Measurements from ENCODE around the gene MRPL24. TPM values are rescaled to one million over a fixed set of nuclear protein-coding genes. Genes with fewer than 3 reads are reported as not detected.

MRPL24 gene
- total and polyA plus RNA-seq, 10 of the 15 experiments (the other 5 are each of a cell fraction or from before 2014, with no cell fraction given), result 87.4 to 269 (median 134) TPM

- DNase-seq (ENCODE audit: low read depth, low spot score) (no peak), FAIRE-seq (peak; percentile 27), ATAC-seq (peak; percentile 49)
- WGBS (ENCODE audit: insufficient coverage, insufficient replicate concordance, low lambda C conversion rate, missing lambda C conversion rate), result under 1% methylated on average over 15 of the region's 15 CpGs
- Histone ChIP-seq H3K9ac (ENCODE audit: control insufficient read depth, insufficient read depth, low read length) (peak overlapping the region; percentile 98), H2AFZ (ENCODE audit: control insufficient read depth, low read depth, low read length) (no peak overlapping the region), H3K27ac (ENCODE audit: control insufficient read depth, insufficient read depth) (peak overlapping the region; percentile 91), H3K9me3 (replicated peaks; ENCODE audit: control insufficient read depth, insufficient read depth, low read length) (no peaks in the 10 kb centered on the region), H3K36me3 (ENCODE audit: control insufficient read depth in 2 of 2, insufficient read depth in 2 of 2, low read length in 1 of 2) (peaks cover 12 to 26% of the 10 kb centered on the region in 2 experiments), H3K4me1 (ENCODE audit: control insufficient read depth, insufficient read depth, low read length) (peaks cover 14% of the 10 kb centered on the region), H3K27me3 (replicated peaks in 1 of 2; ENCODE audit: control insufficient read depth in 2 of 2, insufficient read depth in 2 of 2, low read length in 1 of 2) (no peaks in the 10 kb centered on the region), H4K20me1 (ENCODE audit: control insufficient read depth, insufficient read depth) (peaks cover 7% of the 10 kb centered on the region), H3K4me2 (ENCODE audit: control insufficient read depth, insufficient read depth) (peak overlapping the region; percentile 99), H3K4me3 (peak overlapping the region; percentile 100), H3K79me2 (ENCODE audit: control insufficient read depth, insufficient read depth, low read length) (peaks cover 77% of the 10 kb centered on the region)
- intact Hi-C loops (cut with micrococcal nuclease; ENCODE audit: unreplicated experiment) (loop anchor here (1.0 to 10.0 kb wide), 6 partner anchors 26 to 164 kb away; partner anchors contain the start of gene NTRK1), in situ Hi-C loops (cut with MboI) (no loop called here)
- SMC1A ChIA-PET (ENCODE audit: uncharacterized antibody, unreplicated experiment), result interaction anchor here (0.6 to 10.0 kb wide), 44 partner anchors 11 to 269 kb away, joined by 3 to 168 read pairs (median 7); partner anchors contain the start of genes CRABP2, HDGF, INSRR and MRPL24
- BruUV-seq (replicated peaks), result no TSS peak
- CTCF ChIA-PET, result interaction anchor here (0.6 to 11.2 kb wide), 70 partner anchors 10 to 449 kb away, joined by 3 to 433 read pairs (median 6); partner anchors contain the start of genes CRABP2, HAPLN2, HDGF and INSRR
- RAD21 ChIA-PET (ENCODE audit: unreplicated experiment), result interaction anchor here (0.6 to 7.1 kb wide), 41 partner anchors 14 to 455 kb away, joined by 3 to 173 read pairs (median 7); partner anchors contain the start of genes CRABP2, HDGF, INSRR and MRPL24
- POLR2A ChIA-PET, result interaction anchor here (0.6 to 7.0 kb wide), 11 partner anchors 13 to 157 kb away, joined by 3 to 75 read pairs (median 8); partner anchors contain the start of genes HDGF, MRPL24, NTRK1 and PRCC
- TF ChIP-seq STAT3 (IDR thresholded peaks at IDR 0.05; ENCODE audit: low read depth, low read length), result no peak
- TF ChIP-seq SP1 (IDR thresholded peaks at IDR 0.05; ENCODE audit: low read depth, low read length), result no peak
- no peak for TF ChIP-seq ZNF592 (IDR thresholded peaks at IDR 0.05)
- TF ChIP-seq USF2 (IDR thresholded peaks at IDR 0.05; ENCODE audit: borderline replicate concordance, low read depth, low read length), result no peak
- no peak for TF ChIP-seq MEF2A (IDR thresholded peaks at IDR 0.05; ENCODE audit: insufficient read depth, low read depth, low read length)
- TF ChIP-seq MLLT1 (IDR thresholded peaks at IDR 0.05), result no peak
- TF ChIP-seq NFIC (IDR thresholded peaks at IDR 0.05; ENCODE audit: low read depth, low read length), result no peak
- no peak for TF ChIP-seq CHD1 (IDR thresholded peaks at IDR 0.05; ENCODE audit: low read depth, low read length)
- TF ChIP-seq SMC3 (IDR thresholded peaks at IDR 0.05; ENCODE audit: borderline replicate concordance, low read length), result peak; percentile 62; the same call in 1 of the 2 replicates
- no peak for TF ChIP-seq FOXK2 (IDR thresholded peaks at IDR 0.05)
- TF ChIP-seq POLR2AphosphoS2 (IDR thresholded peaks at IDR 0.05; ENCODE audit: low read depth, low read length), result no peak
- 0 out of 2 replicates have a peak, but pooled peaks have one; percentile 7 for TF ChIP-seq IKZF1 (conservative IDR thresholded peaks at IDR 0.05)
- no peak for TF ChIP-seq E2F4 (IDR thresholded peaks at IDR 0.05; ENCODE audit: low read depth, low read length)
- TF ChIP-seq ZNF384 (IDR thresholded peaks at IDR 0.05; ENCODE audit: borderline replicate concordance, low read depth, low read length), result no peak
- TF ChIP-seq RAD21 (IDR thresholded peaks at IDR 0.05; ENCODE audit: insufficient read depth, low read depth, low read length), result peak; percentile 73
These were observed 14.2 kb downstream of the MRPL24 start for GRCh38 chr1:156726549-156727226.
